ENCODE measurements around the gene TXK.
A peak's percentile ranks its signal among the peaks of the same experiment; 100 is the strongest.

The TXK gene

DNA sequence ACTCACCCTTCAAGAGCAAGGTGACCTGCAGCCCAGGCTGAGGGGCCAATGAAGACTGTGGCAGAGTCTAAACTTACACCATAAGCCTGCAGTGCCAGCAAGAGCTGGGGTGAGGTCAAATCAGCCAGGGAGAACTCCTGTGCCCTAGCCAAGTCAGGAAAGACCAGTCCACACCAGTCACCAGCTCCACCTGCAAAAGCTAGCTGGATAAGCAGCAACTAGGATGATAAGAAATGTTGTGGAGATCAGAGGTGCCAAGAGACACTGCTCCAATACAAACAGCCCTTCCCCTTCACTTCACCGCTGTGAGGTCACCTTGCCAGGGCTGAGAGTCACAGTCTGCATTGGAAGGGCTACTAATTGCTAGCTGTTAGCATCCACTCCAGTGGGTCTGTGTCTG, 86.2 kb downstream of the TXK start:
- no peak for DNase-seq (ENCODE audit: low read depth)

DNA sequence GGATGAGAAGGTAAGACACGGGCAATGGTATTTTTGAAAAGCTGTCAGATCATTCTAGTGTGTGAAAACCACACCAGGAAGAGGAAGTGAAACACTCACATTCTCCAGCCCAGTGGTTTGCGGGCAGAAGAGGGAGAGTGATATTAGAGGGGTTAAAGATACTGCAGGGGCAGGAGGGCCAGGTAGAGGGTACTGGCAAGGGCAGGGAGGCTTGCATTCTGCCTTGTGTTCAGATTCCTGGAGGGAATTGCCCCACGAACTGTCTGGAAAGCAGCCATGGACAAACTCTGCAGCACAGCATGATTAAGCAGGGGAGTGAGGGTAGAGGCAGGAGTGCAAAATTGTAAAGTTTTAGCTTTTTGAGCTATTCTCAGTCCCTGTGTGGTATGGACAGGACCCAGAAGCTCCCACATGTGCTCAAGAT, 86.6 kb downstream of the TXK start:
- peak; percentile 62 for DNase-seq (ENCODE audit: low read depth)

DNA sequence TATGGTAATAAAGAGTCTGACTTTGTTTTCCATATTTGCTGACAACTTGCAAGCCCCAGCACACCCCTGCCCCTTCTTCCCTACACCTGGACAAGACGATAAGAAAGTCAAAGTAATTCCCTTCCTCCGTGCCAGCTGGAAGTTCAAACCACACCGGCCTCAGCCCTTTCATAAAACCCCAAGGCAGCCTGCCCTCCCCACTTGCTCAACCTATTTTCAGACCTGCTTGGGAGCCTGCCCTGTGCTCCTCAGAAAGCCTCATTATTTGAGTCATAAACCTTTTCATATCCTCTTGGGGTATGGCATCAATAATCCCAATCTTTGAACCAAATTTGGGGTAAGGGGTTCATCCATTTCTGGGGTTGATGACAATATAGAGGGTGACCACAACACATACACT, 88.0 kb downstream of the TXK start:
- no peak for DNase-seq (ENCODE audit: low read depth)

GRCh38 chr4:48044298-48044697, 89.8 kb downstream of the TXK start:
- DNase-seq (ENCODE audit: low read depth): no peak

DNA sequence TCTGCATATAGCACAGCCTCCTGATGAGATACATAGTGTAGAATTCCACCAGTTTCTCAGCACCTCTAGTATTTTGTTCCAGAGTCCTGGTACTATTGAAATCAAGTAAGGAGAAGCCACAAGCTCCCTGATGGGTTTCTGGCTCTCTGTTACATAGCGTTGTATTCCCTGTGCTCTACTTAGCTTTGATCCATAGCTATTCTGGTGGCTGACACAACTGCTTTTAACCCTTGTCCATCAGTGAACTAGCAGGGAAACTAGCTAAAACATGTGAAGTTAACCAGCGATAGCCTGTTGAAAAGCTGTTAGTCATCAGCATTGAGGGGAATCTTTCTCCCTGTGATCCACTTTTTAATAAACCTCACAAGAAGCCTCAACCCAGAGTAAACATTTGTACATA, 90.5 kb downstream of the TXK start:
- no peak for DNase-seq (ENCODE audit: low read depth)

- DNase-seq (ENCODE audit: low read depth): no peak
Measured at GRCh38 chr4:48042979-48043461, 91.0 kb downstream of the TXK start.

GRCh38 chr4:48041535-48042137, 92.4 kb downstream of the TXK start:
- peak; percentile 20 for DNase-seq (ENCODE audit: low read depth)

DNA sequence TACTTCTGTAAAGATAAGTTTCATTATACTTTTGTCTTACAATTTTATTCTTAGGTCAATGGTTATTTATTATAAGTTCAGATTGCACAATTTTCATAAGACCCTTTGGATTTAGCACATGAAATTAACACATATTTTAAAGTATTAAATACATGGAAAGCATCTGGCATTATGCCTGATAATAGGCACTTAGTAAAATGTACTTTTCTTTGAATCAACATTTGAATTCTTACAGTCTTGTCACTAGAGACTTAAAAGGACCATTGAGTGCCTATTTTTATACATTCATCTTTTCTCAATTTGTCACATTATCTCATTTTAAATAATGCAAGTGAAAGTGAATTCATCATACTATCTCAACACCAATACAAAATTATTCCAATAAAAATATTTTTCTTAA, 94.5 kb downstream of the TXK start:
- DNase-seq (ENCODE audit: low read depth): no peak

GRCh38 chr4:48038666-48039065, 95.4 kb downstream of the TXK start:
- DNase-seq (ENCODE audit: low read depth): no peak

- DNase-seq (ENCODE audit: low read depth): no peak
Measured at GRCh38 chr4:48037117-48037462, 97.0 kb downstream of the TXK start.

- DNase-seq (ENCODE audit: low read depth): no peak
Measured at GRCh38 chr4:48035952-48036351, 98.1 kb downstream of the TXK start.

- DNase-seq (ENCODE audit: low read depth): peak; percentile 47
Measured at GRCh38 chr4:48033825-48034413, 100.1 kb downstream of the TXK start.

DNA sequence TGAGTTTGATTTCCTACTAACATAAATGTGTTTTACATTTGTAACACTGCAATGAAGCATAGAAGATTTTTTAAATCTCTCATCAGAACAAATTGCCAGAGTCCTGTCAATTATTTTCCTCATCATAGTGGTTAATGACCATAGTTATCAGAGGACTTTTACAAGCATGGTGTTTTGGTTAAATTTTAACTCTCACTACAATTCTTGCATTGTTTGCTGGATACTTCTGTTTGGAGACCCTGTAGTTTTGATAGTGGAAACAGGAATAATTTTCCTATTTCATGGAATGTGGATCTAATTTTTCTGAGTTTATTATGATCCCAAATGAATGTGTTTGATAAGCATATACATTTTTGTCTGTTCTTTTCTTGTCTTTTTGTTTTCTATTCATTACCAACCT, 100.6 kb downstream of the TXK start:
- DNase-seq (ENCODE audit: low read depth): no peak

DNA sequence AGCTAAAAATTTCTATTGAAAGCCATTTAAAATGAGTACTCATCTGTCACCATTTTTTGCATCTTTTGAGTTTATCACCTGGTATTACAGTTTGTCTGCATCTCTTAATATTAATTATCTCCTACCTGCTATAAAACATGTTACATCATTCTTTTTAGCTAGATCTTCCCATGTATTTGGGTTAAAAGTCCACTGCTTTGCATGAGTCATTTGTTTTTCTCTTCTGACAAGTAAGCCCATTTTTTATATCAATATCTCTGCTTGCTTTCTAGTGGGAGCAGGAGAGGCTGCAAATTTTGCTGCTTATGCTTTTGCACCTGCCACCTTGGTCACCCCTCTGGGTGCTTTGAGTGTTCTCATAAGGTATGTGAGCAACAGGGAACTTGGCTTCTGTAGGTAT, 101.3 kb downstream of the TXK start:
- no peak for DNase-seq (ENCODE audit: low read depth)

DNA sequence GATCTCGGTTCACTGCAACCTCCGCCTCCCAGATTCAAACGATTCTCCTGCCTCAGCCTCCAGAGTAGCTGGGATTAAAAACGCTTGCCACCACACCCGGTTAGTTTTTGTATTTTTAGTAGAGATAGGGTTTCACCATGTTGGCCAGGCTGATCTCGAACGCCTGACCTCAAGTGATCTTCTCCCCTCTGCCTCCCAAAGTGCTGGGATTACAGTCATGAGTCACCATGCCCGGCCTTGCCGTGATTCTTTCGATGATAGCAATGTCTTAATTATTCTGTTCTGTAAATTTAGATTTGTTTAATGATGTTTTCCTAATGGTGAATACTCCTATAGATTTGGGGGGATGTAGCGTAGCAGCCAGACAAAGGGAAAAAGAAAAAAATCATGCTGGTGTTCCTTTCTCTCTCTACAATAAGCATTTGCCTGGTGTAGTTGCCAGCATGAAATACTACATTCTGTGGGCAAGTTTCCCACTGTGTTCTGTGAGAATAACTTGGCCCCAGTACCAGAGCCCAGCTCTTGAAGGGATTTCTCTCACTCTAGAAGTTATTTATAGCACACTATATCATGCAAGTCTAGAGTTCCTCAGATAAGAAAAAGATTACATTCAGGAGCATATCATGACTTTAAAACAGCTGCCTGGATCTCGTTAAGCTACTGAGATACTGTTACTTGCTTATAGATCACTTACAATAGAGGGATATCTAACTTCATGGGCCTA, 102.1 kb downstream of the TXK start:
- no peak for DNase-seq (ENCODE audit: low read depth)

- no peak for DNase-seq (ENCODE audit: low read depth)
Measured at GRCh38 chr4:48030470-48030869, 103.6 kb downstream of the TXK start.

- no peak for DNase-seq (ENCODE audit: low read depth)
Measured at GRCh38 chr4:48028696-48029095, 105.4 kb downstream of the TXK start.

DNA sequence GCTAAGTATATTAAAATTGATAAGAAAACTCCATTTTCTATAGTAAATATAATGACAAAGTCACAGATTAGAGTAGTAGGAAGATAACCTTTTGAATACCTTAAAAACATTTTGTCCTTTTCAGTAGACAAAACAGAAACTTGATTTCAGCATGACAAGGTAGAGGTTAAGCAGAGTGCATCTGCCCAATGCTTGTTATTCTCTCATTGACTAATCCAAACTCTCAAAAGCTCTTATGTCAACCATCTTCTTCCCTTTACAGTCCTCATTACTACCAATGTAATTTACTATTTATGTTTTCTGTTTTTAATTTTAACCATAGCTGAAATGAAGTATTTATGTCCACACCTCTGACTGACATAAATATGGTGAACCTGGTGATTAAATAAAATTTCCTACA, 106.4 kb downstream of the TXK start:
- DNase-seq (ENCODE audit: low read depth): no peak

- DNase-seq (ENCODE audit: low read depth): no peak
Measured at GRCh38 chr4:48025005-48025404, 109.0 kb downstream of the TXK start.

- no peak for DNase-seq (ENCODE audit: low read depth)
Measured at GRCh38 chr4:48024522-48024921, 109.5 kb downstream of the TXK start.

DNA sequence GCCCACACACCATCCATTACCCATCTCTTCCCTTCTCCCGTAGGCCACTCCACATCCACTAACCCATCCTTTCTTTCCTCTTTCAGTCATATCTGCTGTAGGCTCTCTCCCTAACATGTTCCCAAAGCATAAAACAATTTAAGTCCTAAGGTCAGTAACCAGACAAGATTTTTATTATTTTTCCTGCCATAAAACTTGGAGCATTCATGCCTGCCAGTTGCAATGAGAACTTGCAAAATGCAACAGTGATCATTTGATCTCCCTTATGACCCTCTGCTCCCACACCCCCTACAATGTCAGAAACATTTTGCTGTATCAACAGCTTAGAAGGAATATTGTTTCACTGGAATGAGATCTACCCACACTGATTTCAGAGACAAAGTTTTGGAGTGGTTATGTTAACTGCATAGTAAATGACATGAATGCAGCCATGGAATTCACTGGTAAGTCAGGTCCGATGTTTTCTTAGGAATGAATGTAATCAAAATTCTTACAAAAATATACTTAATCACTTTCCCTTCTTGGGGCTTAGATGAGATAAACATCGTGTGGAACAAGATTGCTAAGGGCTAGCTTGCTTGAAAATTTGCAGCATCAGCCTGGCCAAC, 111.8 kb downstream of the TXK start:
- no peak for DNase-seq (ENCODE audit: low read depth)

DNA sequence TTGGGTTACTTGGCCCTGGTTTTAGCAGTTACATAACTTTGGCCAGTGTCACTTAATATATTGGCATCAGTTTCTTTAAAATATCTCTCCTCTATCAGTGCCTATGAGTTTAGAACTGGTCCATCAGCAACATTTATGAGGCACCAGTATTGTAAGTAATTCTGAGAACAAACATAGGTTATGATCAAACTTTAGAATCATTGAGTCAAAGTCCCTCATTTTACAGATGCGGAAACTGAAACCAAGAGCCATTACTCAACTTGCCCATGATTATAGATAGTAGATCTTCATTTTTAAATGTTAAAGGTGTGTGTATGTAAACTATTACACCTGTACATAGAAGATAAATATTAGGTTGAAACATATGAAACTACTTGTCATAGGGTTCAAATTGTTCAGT, 113.0 kb downstream of the TXK start:
- DNase-seq (ENCODE audit: low read depth): no peak

GRCh38 chr4:48018112-48018511, 115.9 kb downstream of the TXK start:
- no peak for DNase-seq (ENCODE audit: low read depth)
